HEK293 (cell line): ENCODE measurements around the gene EML4.

Experiments
- CTCF ChIP-seq: fragments of 450-650 bp; formaldehyde crosslinking; IDR thresholded peaks from 2 replicates; pipeline ENCODE4 v1.5.1; 2016; ENCODE audit warnings: missing biosample characterization, missing genetic modification characterization
- KLF16 ChIP-seq: fragments of 450-650 bp; formaldehyde crosslinking; IDR thresholded peaks from 2 replicates; pipeline ENCODE4 v1.5.1; 2017; ENCODE audit warnings: missing biosample characterization, missing genetic modification characterization
- ZNF157 ChIP-seq: fragments of 450-650 bp; formaldehyde crosslinking; IDR thresholded peaks from 2 replicates; pipeline ENCODE4 v1.5.1; 2016; ENCODE audit warnings: missing biosample characterization, missing genetic modification characterization
- ZNF175 ChIP-seq: fragments of 450-650 bp; formaldehyde crosslinking; IDR thresholded peaks from 2 replicates; pipeline ENCODE4 v1.5.1; 2016; ENCODE audit warnings: missing biosample characterization, missing genetic modification characterization
- ZNF211 ChIP-seq: fragments of 450-650 bp; formaldehyde crosslinking; IDR thresholded peaks from 2 replicates; pipeline ENCODE4 v1.5.1; 2016; ENCODE audit warnings: low read depth, missing biosample characterization, missing genetic modification characterization
- ZNF549 ChIP-seq: fragments of 450-650 bp; IDR thresholded peaks from 2 replicates; pipeline ENCODE4 v1.5.1; 2018; ENCODE audit warnings: missing biosample characterization, missing genetic modification characterization, mild to moderate bottlenecking, inconsistent platforms, moderate library complexity
- ZNF558 ChIP-seq: fragments of 450-650 bp; formaldehyde crosslinking; IDR thresholded peaks from 2 replicates; pipeline ENCODE4 v1.5.1; 2016; ENCODE audit warnings: missing biosample characterization, missing genetic modification characterization
- ZNF621 ChIP-seq: fragments of 450-650 bp; formaldehyde crosslinking; IDR thresholded peaks from 2 replicates; pipeline ENCODE4 v1.5.1; 2017; ENCODE audit warnings: missing biosample characterization, missing genetic modification characterization
- ZNF791 ChIP-seq: fragments of 450-650 bp; formaldehyde crosslinking; IDR thresholded peaks from 2 replicates; pipeline ENCODE4 v1.5.1; 2016; ENCODE audit warnings: missing biosample characterization, missing genetic modification characterization

DNA sequence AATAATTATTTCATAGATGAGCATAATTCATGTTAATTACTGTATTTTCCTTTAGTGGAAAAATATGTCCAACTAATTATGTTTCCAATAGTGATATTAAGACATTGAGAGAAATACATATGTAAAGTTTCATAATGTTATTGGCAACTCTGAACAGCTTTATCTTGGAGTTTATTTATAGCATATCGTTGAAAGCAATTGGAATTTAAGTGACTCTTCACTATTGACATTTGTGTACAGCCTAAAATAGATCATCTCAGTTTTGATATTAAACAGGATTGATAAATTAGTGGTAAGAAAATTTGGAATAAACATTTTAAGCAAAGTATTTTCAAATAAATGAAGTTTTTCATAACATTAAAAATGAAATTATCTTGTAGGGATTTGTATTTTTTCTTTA is 79.7 kb downstream of the EML4 start:
- no peak for TF ChIP-seq ZNF621
- TF ChIP-seq CTCF (tag by site-specific recombination) = no peak
- TF ChIP-seq ZNF211 (tag by site-specific recombination) = no peak
- TF ChIP-seq ZNF791 = no peak
- TF ChIP-seq ZNF175 = no peak
- TF ChIP-seq ZNF157 (tag by site-specific recombination) = no peak
- no peak for TF ChIP-seq KLF16 (tag by site-specific recombination)
- no peak for TF ChIP-seq ZNF549 (tag by site-specific recombination)
- no peak for TF ChIP-seq ZNF558
